Suprapubic skin (tissue), 4 donors: ENCODE data around the gene PLS1.

Experiments
- CTCF ChIP-seq, 2 donors: fragments of 200-600 bp in 1 of 2; fragments of 450-650 bp in 1 of 2; sonication (generic) in 1 of 2; IDR thresholded peaks; one replicate each; pipeline ENCODE4 v1.5.1; 2016 to 2019; ENCODE audit warnings: antibody characterized with exemption in 2 of 2, mild to moderate bottlenecking in 1 of 2, moderate library complexity in 1 of 2
- POLR2A ChIP-seq, 2 donors: fragments of 450-650 bp; IDR thresholded peaks; one replicate each; pipeline ENCODE4 v1.6.1; 2017; ENCODE audit warnings: antibody characterized with exemption in 2 of 2, mild to moderate bottlenecking in 2 of 2, moderate library complexity in 2 of 2
- POLR2AphosphoS5 ChIP-seq, 3 donors: sonication (generic); formaldehyde crosslinking; IDR thresholded peaks; one replicate each; pipeline ENCODE4 v1.6.1; 2017; ENCODE audit warnings: antibody characterized with exemption in 3 of 3

- TF ChIP-seq CTCF (IDR thresholded peaks at IDR 0.05) (no peak), POLR2A (IDR thresholded peaks at IDR 0.05) (peak; percentile 46 to 70), POLR2AphosphoS5 (IDR thresholded peaks at IDR 0.05) (peak in 1 of 3 donors; percentile 26)
Measured at GRCh38 chr3:142723968-142724681, 127.9 kb downstream of the PLS1 start, which contains the start of gene TRPC1.
